Measurements from ENCODE around the gene TSHZ2. TPM values are rescaled to one million over a fixed set of nuclear protein-coding genes. Genes with fewer than 3 reads are reported as not detected.

The TSHZ2 gene
- total and polyA plus RNA-seq, 2 of the 4 experiments (the other 2 are of a cell fraction), result under 0.01 to 0.02 TPM

- in situ Hi-C loops (cut with MboI; ENCODE audit: low sequenced_read_pairs), result no loop called here
- H3K79me1 ChIP-seq (ENCODE audit: low read depth in 1 of 2, low read length in 2 of 2), result no peaks in the 10 kb centered on the region
- POLR2A ChIA-PET (ENCODE audit: unreplicated experiment), result no interaction called here
Measured at GRCh38 chr20:53099856-53100255, 127.7 kb downstream of the TSHZ2 start.

More at GRCh38 chr20:53099856-53100255, 127.7 kb downstream of the TSHZ2 start:
- H2BK5ac ChIP-seq (ENCODE audit: low read depth, low read length, poor library complexity, severe bottlenecking), result no peak overlapping the region
- H3K14ac ChIP-seq (replicated peaks; ENCODE audit: low read depth, low read length), result no peak overlapping the region
- H3K36me3 ChIP-seq (ENCODE audit: control insufficient read depth, insufficient read depth, low read length), result no peaks in the 10 kb centered on the region
- H3K23ac ChIP-seq (ENCODE audit: low read depth, low read length), result no peak overlapping the region
- no peak overlapping the region for H2BK15ac ChIP-seq (ENCODE audit: low read depth, low read length)
- intact Hi-C loops (cut with micrococcal nuclease), result no loop called here
- H3K56ac ChIP-seq (ENCODE audit: extremely low read depth, insufficient read depth, low read length), result no peak overlapping the region
- H4K5ac ChIP-seq (ENCODE audit: low read depth, low read length), result no peak overlapping the region
- no peak overlapping the region for H2BK120ac ChIP-seq (ENCODE audit: low read depth, low read length)
- H3K4ac ChIP-seq (ENCODE audit: low read depth, low read length), result no peak overlapping the region
- no peak overlapping the region for H4K8ac ChIP-seq (ENCODE audit: low read depth in 2 of 2, low read length in 2 of 2)
- H3K4me2 ChIP-seq (ENCODE audit: low read depth, low read length), result no peak overlapping the region
- H3K18ac ChIP-seq (ENCODE audit: low read depth, low read length), result no peak overlapping the region
- H2AFZ ChIP-seq (replicated peaks; ENCODE audit: low read length, poor library complexity), result no peak overlapping the region
- no peaks in the 10 kb centered on the region for H3K27me3 ChIP-seq (ENCODE audit: control insufficient read depth, insufficient read depth, low read length)
- TF ChIP-seq SMC3 (IDR thresholded peaks at IDR 0.05; ENCODE audit: low read depth, low read length), result no peak
- TF ChIP-seq MAFK (IDR thresholded peaks at IDR 0.05; ENCODE audit: low read depth, low read length), result no peak
- TF ChIP-seq NFE2L2 (IDR thresholded peaks at IDR 0.05; ENCODE audit: low read depth, low read length), result no peak
- no peak for TF ChIP-seq RFX5 (IDR thresholded peaks at IDR 0.05; ENCODE audit: low read depth, low read length)
- TF ChIP-seq POLR2A (IDR thresholded peaks at IDR 0.05; ENCODE audit: low read depth, low read length), result no peak
- no peak for TF ChIP-seq CTCF (conservative IDR thresholded peaks at IDR 0.05; ENCODE audit: low read depth, low read length)
- TF ChIP-seq ELK1 (IDR thresholded peaks at IDR 0.05; ENCODE audit: borderline replicate concordance, low read depth, low read length), result no peak
- no peak for TF ChIP-seq CEBPB (IDR thresholded peaks at IDR 0.05; ENCODE audit: low read depth, low read length)
- TF ChIP-seq RCOR1 (IDR thresholded peaks at IDR 0.05; ENCODE audit: insufficient replicate concordance, low read length), result no peak
- TF ChIP-seq MAZ (IDR thresholded peaks at IDR 0.05; ENCODE audit: borderline replicate concordance, low read depth, low read length), result no peak
- TF ChIP-seq CHD1 (IDR thresholded peaks at IDR 0.05; ENCODE audit: low read depth, low read length), result no peak
- no peak for TF ChIP-seq BHLHE40 (IDR thresholded peaks at IDR 0.05; ENCODE audit: low read depth, low read length)
- no peak for TF ChIP-seq FOS (IDR thresholded peaks at IDR 0.05; ENCODE audit: low read depth, low read length)
- no peak for TF ChIP-seq RAD21 (IDR thresholded peaks at IDR 0.05; ENCODE audit: low read length)
- no peak for TF ChIP-seq USF2 (IDR thresholded peaks at IDR 0.05; ENCODE audit: low read depth, low read length)
- TF ChIP-seq MXI1 (IDR thresholded peaks at IDR 0.05; ENCODE audit: borderline replicate concordance, low read depth, low read length), result no peak
- H4K20me1 ChIP-seq (ENCODE audit: insufficient read depth, low read length), result no peaks in the 10 kb centered on the region
- no TSS peak for BruUV-seq (replicated peaks)
- H2AK9ac ChIP-seq (replicated peaks; ENCODE audit: low read depth, low read length, poor library complexity), result no peak overlapping the region
- no peak for ATAC-seq (ENCODE audit: low read depth)
- 37% methylated on average over 2 of the region's 2 CpGs; no CpG with 5 or more reads in 1 of the 2 experiments for WGBS, 2 experiments (ENCODE audit: extremely low coverage in 2 of 2, insufficient read length in 1 of 2)
- H3K9ac ChIP-seq (ENCODE audit: low read depth, low read length), result no peak overlapping the region
- no peak for DNase-seq
- H3K4me3 ChIP-seq (ENCODE audit: insufficient read depth, low read depth, low read length), result no peak overlapping the region
- CTCF ChIA-PET, result no interaction called here
- H2AK5ac ChIP-seq (ENCODE audit: low read depth, low read length), result no peak overlapping the region
- no peaks in the 10 kb centered on the region for H3K9me3 ChIP-seq (ENCODE audit: control insufficient read depth, insufficient read depth, low read length)
- H3K27ac ChIP-seq (ENCODE audit: insufficient read depth, low read length), result no peak overlapping the region
- dilution Hi-C loops (cut with HindIII; ENCODE audit: low sequenced_read_pairs, unreplicated experiment), result no loop called here
- H4K91ac ChIP-seq (ENCODE audit: insufficient read depth, low read depth, low read length), result no peak overlapping the region
- H3K4me1 ChIP-seq (ENCODE audit: control insufficient read depth, insufficient read depth, low read length), result no peaks in the 10 kb centered on the region
- H2BK20ac ChIP-seq (ENCODE audit: low read depth, low read length), result no peak overlapping the region
- H3K9me1 ChIP-seq (ENCODE audit: insufficient read depth, low read length), result no peaks in the 10 kb centered on the region

All from IMR-90 (cell line).